ENCODE results near the gene VSTM2L.
"Not testable (repeated sequence)": the region's sequence is repeated elsewhere in the genome, so short reads cannot be mapped to it uniquely, and the experiment has no call there.

VSTM2L gene

DNA sequence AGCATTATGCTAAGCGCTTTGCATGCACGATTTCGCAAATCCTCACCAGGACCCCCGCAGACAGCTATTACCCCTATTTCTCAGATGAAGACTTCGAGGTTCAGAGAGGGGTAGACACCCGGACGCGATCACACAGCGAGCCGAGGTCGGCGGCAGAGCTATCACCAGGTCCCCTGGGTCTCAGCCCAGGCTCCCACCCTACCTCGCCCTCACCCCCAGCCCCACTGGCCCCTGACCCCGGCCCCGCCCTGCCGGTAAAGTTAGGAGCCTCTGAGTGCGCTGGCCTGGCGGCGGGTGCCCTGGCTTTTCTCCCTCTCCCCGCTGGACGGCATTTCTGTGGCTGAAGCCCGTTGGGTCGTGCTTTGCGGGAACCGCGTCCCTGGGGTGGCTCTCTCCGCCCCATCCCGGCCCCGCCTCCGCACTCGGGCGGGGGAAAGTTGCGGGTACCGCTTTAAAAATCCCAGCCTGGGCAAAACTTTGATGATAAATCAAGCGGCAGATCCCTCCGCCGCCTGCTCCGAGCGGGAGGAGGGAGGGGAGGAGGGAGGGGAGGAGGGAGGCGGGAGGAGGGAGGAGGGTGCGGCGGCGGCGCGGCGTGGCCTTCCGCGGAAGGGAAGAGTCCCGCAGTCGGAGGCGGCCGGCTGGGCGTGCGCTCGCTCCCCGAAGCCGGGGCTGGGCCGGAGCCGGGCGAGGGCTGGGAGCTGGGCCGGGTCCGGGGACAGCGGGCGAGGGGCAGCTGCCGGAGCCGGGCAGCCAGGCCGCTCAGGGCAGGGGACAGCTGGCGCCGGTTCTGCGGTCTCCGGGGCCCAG, at the start of gene VSTM2L:
TSS of gene VSTM2L (plus strand) at position 624 of the 810 bp plus-strand sequence. CDS start 224 bp downstream, outside the sequence.
- no peaks in the 10 kb centered on the region for H3K27me3 ChIP-seq (ENCODE audit: insufficient read depth, low read length)

GRCh38 chr20:37853823-37854375, 49.0 kb upstream of the VSTM2L start:
- Histone ChIP-seq H2AFZ (ENCODE audit: low read depth, low read length) (no peak overlapping the region), H3K4me1 (ENCODE audit: insufficient read depth, low read length) (peaks cover 13% of the 10 kb centered on the region), H3K27me3 (ENCODE audit: insufficient read depth, low read length) (no peaks in the 10 kb centered on the region), H3K36me3 (ENCODE audit: insufficient read depth, low read length) (peaks cover 3% of the 10 kb centered on the region), H3K9me3 (ENCODE audit: low read length) (no peaks in the 10 kb centered on the region), H3K4me3 (ENCODE audit: low read length) (no peak overlapping the region)

More for the DNA sequence above, at the start of gene VSTM2L:
- peak within 1 kb of the TSS; percentile 37 for H2AFZ ChIP-seq (ENCODE audit: low read depth, low read length)
- H3K4me1 ChIP-seq (ENCODE audit: insufficient read depth, low read length) = peaks cover 30% of the 10 kb centered on the region
- H3K9me3 ChIP-seq (ENCODE audit: low read length) = no peaks in the 10 kb centered on the region
- no peaks in the 10 kb centered on the region for H3K36me3 ChIP-seq (ENCODE audit: insufficient read depth, low read length)
- H3K4me3 ChIP-seq (ENCODE audit: low read length) = peak within 1 kb of the TSS; percentile 43

DNA sequence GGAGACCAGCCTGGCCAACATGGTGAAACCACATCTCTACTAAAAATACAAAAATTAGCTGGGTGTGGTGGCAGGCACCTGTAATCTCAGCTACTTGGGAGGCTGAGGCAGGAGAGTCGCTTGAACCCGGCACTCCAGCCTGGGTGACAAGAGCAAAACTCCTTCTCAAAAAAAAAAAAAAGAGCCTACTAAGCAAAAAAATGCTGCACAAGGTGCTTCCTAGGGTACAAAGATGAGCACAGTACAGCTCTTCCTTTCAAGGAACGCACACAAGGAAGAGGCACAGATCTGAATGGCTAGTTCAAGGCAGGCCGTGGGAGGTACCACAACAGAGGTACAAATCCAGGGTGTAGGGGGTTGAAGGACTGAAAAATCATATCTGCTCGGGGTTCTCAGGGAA, 46.9 kb upstream of the VSTM2L start:
- not testable (repeated sequence) for H2AFZ ChIP-seq (ENCODE audit: low read depth, low read length); H3K9me3 ChIP-seq (ENCODE audit: low read length); H3K27me3 ChIP-seq (ENCODE audit: insufficient read depth, low read length); H3K4me3 ChIP-seq (ENCODE audit: low read length); H3K4me1 ChIP-seq (ENCODE audit: insufficient read depth, low read length)
- peaks cover 15% of the 10 kb centered on the region for H3K36me3 ChIP-seq (ENCODE audit: insufficient read depth, low read length)

- Histone ChIP-seq H3K4me1 (ENCODE audit: insufficient read depth, low read length) (peaks cover 8% of the 10 kb centered on the region), H3K9me3 (ENCODE audit: low read length) (peaks cover 4% of the 10 kb centered on the region), H3K27me3 (ENCODE audit: insufficient read depth, low read length) (no peaks in the 10 kb centered on the region)
These were observed 45.8 kb upstream of the VSTM2L start for GRCh38 chr20:37856932-37857660.

GRCh38 chr20:37859406-37860171, 43.3 kb upstream of the VSTM2L start:
- no peaks in the 10 kb centered on the region for H3K27me3 ChIP-seq (ENCODE audit: insufficient read depth, low read length)
- no peak overlapping the region for H2AFZ ChIP-seq (ENCODE audit: low read depth, low read length)
- peaks cover 27% of the 10 kb centered on the region for H3K36me3 ChIP-seq (ENCODE audit: insufficient read depth, low read length)
- peaks cover 4% of the 10 kb centered on the region for H3K9me3 ChIP-seq (ENCODE audit: low read length)
- peaks cover 8% of the 10 kb centered on the region for H3K4me1 ChIP-seq (ENCODE audit: insufficient read depth, low read length)
- H3K4me3 ChIP-seq (ENCODE audit: low read length) = no peak overlapping the region

More at GRCh38 chr20:37856932-37857660, 45.8 kb upstream of the VSTM2L start:
- Histone ChIP-seq H3K4me3 (ENCODE audit: low read length) (no peak overlapping the region), H3K36me3 (ENCODE audit: insufficient read depth, low read length) (peaks cover 25% of the 10 kb centered on the region), H2AFZ (ENCODE audit: low read depth, low read length) (no peak overlapping the region)

DNA sequence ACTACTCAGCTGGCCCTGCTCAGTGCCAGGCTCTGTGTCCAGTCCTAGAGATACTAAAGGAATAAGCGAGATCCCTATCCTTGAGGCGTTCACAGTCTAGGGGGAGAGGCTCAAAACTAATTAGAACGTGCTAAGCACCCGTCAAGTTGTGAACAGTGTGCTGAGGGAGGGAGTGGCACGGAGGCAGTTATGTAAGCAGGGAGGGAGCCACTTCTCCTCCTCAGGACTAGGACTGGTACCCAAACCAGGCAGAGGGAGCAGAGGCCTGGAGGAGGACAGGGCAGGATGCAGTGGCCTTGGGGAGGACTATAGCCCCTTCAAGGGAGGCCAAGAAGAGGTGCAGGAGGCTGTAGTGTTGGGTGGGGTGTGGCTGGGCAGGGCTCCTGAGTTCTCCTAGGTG, 39.6 kb upstream of the VSTM2L start:
- Histone ChIP-seq H3K9me3 (ENCODE audit: low read length) (peaks cover 4% of the 10 kb centered on the region), H3K36me3 (ENCODE audit: insufficient read depth, low read length) (peaks cover 27% of the 10 kb centered on the region), H3K27me3 (ENCODE audit: insufficient read depth, low read length) (no peaks in the 10 kb centered on the region), H2AFZ (ENCODE audit: low read depth, low read length) (no peak overlapping the region), H3K4me3 (ENCODE audit: low read length) (no peak overlapping the region), H3K4me1 (ENCODE audit: insufficient read depth, low read length) (peaks cover 12% of the 10 kb centered on the region)

GRCh38 chr20:37864298-37864697, 38.6 kb upstream of the VSTM2L start:
- Histone ChIP-seq H3K4me1 (ENCODE audit: insufficient read depth, low read length) (peaks cover 22% of the 10 kb centered on the region), H3K36me3 (ENCODE audit: insufficient read depth, low read length) (peaks cover 27% of the 10 kb centered on the region), H3K9me3 (ENCODE audit: low read length) (peaks cover 4% of the 10 kb centered on the region), H3K27me3 (ENCODE audit: insufficient read depth, low read length) (no peaks in the 10 kb centered on the region), H2AFZ (ENCODE audit: low read depth, low read length) (no peak overlapping the region), H3K4me3 (ENCODE audit: low read length) (no peak overlapping the region)

DNA sequence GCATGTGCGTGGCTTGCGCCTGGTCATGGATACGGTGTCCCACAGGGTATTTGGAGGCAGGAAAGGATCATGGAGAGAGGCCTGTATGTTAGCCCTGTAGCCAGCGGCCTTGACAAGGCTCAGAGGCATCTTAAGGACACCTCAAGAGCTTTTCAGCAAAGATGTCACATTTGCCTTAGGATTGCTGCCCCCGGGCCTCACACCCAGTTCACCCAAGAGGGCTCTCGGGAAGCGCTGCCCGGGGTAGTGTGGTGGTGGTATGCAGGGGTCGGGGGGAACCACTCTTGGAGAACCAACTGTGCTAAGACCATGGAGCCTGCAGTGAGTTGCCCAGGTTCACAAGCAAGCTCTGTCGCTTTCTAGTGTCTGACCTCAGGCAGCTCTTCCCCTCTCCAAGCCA, 36.9 kb upstream of the VSTM2L start:
- Histone ChIP-seq H3K27me3 (ENCODE audit: insufficient read depth, low read length) (no peaks in the 10 kb centered on the region), H3K36me3 (ENCODE audit: insufficient read depth, low read length) (peaks cover 19% of the 10 kb centered on the region), H2AFZ (ENCODE audit: low read depth, low read length) (no peak overlapping the region), H3K4me3 (ENCODE audit: low read length) (no peak overlapping the region), H3K9me3 (ENCODE audit: low read length) (peaks cover 4% of the 10 kb centered on the region), H3K4me1 (ENCODE audit: insufficient read depth, low read length) (peaks cover 29% of the 10 kb centered on the region)

DNA sequence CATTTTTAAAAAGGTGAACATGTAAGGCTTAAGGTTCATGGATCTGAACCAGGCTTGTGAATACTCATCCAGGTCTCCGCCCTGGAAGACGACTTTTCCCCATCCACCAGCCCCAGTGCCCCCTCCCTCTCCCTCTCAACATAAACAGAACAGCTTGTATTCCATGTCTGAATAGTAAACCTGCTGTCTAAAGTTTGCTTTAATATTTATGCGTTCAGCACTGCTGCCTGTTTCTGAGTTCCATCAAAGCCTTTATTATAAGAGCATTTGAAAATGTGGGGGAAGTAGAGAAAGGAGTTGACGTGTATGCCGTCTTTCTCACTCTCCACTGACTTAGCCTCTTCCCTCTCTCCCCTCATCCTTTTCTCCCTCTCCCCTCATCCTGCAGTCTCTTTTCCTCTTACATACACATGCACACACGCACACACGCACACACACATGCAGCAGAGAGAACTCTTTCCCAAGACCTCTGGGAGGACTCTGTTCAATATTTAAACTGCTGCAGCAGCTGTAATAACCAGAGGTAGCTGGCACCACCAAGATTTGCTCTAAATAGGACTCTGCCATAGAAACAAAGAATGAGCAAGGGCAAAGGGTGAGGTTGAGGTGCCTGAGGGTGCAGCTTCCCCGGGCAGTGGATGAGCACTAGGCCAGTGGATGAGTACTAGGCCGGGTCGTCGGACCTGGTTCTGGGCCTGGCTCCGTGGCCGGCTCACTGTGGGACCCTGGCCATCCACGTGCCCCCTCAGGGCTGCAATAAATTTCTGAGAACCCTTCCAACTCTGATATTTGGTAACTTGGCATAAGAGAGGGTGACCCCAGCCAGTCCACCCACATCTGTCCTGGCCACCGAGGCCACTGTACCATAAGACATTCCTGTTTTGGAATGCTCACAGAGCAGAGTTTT, 35.4 kb upstream of the VSTM2L start:
- H3K4me3 ChIP-seq (ENCODE audit: low read length) = no peak overlapping the region
- no peak overlapping the region for H2AFZ ChIP-seq (ENCODE audit: low read depth, low read length)
- peaks cover 14% of the 10 kb centered on the region for H3K36me3 ChIP-seq (ENCODE audit: insufficient read depth, low read length)
- H3K27me3 ChIP-seq (ENCODE audit: insufficient read depth, low read length) = no peaks in the 10 kb centered on the region
- H3K9me3 ChIP-seq (ENCODE audit: low read length) = peaks cover 4% of the 10 kb centered on the region
- H3K4me1 ChIP-seq (ENCODE audit: insufficient read depth, low read length) = peaks cover 29% of the 10 kb centered on the region

- H3K4me3 ChIP-seq (ENCODE audit: low read length) = no peak overlapping the region
- no peaks in the 10 kb centered on the region for H3K27me3 ChIP-seq (ENCODE audit: insufficient read depth, low read length)
- peaks cover 13% of the 10 kb centered on the region for H3K36me3 ChIP-seq (ENCODE audit: insufficient read depth, low read length)
- H3K9me3 ChIP-seq (ENCODE audit: low read length) = peaks cover 4% of the 10 kb centered on the region
- peaks cover 29% of the 10 kb centered on the region for H3K4me1 ChIP-seq (ENCODE audit: insufficient read depth, low read length)
- H2AFZ ChIP-seq (ENCODE audit: low read depth, low read length) = no peak overlapping the region
These were observed 34.0 kb upstream of the VSTM2L start for GRCh38 chr20:37868851-37869333.

DNA sequence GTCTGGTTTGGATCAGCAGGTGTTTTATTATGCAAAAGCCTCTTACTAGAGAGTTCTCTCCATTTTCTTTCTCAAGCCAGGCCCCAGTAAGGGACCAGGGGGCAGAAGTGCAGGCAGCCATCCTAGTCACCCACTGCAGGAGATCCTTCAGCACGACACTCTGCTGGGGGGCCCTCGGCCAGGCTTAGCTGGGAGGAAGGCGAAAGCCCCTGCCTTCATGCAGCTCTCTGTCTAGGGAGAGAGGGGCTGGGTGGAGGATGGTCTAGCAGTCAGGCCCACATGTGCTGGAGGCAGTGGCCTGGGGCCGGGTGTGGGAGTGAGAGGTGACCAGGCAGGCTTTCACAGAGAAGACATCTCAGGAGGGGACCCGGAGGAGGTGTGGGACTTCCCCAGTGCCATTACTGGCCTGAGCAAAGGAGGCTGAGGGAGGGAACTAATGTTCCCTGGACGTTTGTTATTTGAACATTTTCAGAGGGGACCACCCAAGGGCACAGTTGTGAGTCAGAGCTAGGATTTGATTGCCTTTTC, 33.5 kb upstream of the VSTM2L start:
- Histone ChIP-seq H3K36me3 (ENCODE audit: insufficient read depth, low read length) (peaks cover 17% of the 10 kb centered on the region), H3K9me3 (ENCODE audit: low read length) (peaks cover 4% of the 10 kb centered on the region)

DNA sequence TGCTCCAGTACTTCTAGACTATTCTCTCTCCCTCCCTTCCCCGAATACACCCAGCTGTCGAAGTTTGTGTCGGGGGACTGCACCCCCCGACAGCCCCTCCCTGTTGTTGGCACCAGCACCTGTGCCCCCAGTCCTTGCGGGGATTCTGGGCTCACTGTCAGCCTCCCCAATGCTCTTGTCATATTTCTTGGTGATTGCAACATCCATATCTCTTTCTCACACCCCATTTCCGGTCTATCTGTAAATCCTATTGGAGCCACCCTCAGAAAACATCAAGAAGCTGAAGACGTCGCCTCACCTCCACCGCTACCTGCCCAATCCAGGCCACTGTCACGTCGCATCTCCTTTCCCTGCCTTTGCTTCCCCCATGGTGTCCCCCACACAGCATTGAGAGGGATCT, 32.6 kb upstream of the VSTM2L start:
- Histone ChIP-seq H3K36me3 (ENCODE audit: insufficient read depth, low read length) (peaks cover 17% of the 10 kb centered on the region), H3K27me3 (ENCODE audit: insufficient read depth, low read length) (no peaks in the 10 kb centered on the region), H2AFZ (ENCODE audit: low read depth, low read length) (no peak overlapping the region), H3K4me1 (ENCODE audit: insufficient read depth, low read length) (peaks cover 29% of the 10 kb centered on the region), H3K9me3 (ENCODE audit: low read length) (peaks cover 4% of the 10 kb centered on the region), H3K4me3 (ENCODE audit: low read length) (no peak overlapping the region)

More for the DNA sequence above, 33.5 kb upstream of the VSTM2L start:
- Histone ChIP-seq H3K4me1 (ENCODE audit: insufficient read depth, low read length) (peaks cover 29% of the 10 kb centered on the region), H3K4me3 (ENCODE audit: low read length) (no peak overlapping the region), H2AFZ (ENCODE audit: low read depth, low read length) (no peak overlapping the region), H3K27me3 (ENCODE audit: insufficient read depth, low read length) (no peaks in the 10 kb centered on the region)
